ENCODE data around the gene FTO.

DNA sequence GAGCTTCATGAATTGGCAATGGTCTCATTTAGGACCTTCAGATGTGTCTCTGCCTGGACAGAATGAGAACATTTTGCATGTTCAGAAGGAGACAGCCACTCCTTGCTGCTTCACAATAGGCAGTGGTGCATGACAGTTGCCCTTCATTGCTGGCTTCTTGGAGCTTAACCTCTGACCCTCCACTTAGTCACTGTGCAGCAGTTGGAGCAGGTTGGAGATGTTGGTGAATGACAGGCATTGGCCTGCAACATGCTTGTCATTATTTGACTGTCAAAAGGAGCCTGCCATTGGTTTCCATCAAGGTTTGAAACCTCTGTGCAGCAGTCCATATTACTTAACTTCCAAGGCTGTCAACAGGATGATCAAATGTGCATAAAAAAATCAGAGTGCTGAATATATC, 22.7 kb downstream of the FTO start:
- TF ChIP-seq RORB (CRISPR knock-in tag; IDR thresholded peaks at IDR 0.05) (no peak), IRF2 (CRISPR knock-in tag; IDR thresholded peaks at IDR 0.05; ENCODE audit: borderline replicate concordance, low read depth) (no peak)
- TF ChIP-seq, protein P1, sequence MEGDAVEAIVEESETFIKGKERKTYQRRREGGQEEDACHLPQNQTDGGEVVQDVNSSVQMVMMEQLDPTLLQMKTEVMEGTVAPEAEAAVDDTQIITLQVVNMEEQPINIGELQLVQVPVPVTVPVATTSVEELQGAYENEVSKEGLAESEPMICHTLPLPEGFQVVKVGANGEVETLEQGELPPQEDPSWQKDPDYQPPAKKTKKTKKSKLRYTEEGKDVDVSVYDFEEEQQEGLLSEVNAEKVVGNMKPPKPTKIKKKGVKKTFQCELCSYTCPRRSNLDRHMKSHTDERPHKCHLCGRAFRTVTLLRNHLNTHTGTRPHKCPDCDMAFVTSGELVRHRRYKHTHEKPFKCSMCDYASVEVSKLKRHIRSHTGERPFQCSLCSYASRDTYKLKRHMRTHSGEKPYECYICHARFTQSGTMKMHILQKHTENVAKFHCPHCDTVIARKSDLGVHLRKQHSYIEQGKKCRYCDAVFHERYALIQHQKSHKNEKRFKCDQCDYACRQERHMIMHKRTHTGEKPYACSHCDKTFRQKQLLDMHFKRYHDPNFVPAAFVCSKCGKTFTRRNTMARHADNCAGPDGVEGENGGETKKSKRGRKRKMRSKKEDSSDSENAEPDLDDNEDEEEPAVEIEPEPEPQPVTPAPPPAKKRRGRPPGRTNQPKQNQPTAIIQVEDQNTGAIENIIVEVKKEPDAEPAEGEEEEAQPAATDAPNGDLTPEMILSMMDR (IDR thresholded peaks at IDR 0.05): no peak
- TF ChIP-seq, protein P2, sequence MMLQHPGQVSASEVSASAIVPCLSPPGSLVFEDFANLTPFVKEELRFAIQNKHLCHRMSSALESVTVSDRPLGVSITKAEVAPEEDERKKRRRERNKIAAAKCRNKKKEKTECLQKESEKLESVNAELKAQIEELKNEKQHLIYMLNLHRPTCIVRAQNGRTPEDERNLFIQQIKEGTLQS (CRISPR knock-in tag; conservative IDR thresholded peaks at IDR 0.05): no peak
- TF ChIP-seq, protein P3, sequence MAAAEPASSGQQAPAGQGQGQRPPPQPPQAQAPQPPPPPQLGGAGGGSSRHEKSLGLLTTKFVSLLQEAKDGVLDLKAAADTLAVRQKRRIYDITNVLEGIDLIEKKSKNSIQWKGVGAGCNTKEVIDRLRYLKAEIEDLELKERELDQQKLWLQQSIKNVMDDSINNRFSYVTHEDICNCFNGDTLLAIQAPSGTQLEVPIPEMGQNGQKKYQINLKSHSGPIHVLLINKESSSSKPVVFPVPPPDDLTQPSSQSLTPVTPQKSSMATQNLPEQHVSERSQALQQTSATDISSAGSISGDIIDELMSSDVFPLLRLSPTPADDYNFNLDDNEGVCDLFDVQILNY (CRISPR knock-in tag; IDR thresholded peaks at IDR 0.05): no peak
- TF ChIP-seq, protein P4, sequence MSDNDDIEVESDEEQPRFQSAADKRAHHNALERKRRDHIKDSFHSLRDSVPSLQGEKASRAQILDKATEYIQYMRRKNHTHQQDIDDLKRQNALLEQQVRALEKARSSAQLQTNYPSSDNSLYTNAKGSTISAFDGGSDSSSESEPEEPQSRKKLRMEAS (CRISPR knock-in tag; IDR thresholded peaks at IDR 0.05): no peak
- TF ChIP-seq, protein P5, sequence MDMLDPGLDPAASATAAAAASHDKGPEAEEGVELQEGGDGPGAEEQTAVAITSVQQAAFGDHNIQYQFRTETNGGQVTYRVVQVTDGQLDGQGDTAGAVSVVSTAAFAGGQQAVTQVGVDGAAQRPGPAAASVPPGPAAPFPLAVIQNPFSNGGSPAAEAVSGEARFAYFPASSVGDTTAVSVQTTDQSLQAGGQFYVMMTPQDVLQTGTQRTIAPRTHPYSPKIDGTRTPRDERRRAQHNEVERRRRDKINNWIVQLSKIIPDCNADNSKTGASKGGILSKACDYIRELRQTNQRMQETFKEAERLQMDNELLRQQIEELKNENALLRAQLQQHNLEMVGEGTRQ (CRISPR knock-in tag; IDR thresholded peaks at IDR 0.05): no peak
- TF ChIP-seq, protein P6, sequence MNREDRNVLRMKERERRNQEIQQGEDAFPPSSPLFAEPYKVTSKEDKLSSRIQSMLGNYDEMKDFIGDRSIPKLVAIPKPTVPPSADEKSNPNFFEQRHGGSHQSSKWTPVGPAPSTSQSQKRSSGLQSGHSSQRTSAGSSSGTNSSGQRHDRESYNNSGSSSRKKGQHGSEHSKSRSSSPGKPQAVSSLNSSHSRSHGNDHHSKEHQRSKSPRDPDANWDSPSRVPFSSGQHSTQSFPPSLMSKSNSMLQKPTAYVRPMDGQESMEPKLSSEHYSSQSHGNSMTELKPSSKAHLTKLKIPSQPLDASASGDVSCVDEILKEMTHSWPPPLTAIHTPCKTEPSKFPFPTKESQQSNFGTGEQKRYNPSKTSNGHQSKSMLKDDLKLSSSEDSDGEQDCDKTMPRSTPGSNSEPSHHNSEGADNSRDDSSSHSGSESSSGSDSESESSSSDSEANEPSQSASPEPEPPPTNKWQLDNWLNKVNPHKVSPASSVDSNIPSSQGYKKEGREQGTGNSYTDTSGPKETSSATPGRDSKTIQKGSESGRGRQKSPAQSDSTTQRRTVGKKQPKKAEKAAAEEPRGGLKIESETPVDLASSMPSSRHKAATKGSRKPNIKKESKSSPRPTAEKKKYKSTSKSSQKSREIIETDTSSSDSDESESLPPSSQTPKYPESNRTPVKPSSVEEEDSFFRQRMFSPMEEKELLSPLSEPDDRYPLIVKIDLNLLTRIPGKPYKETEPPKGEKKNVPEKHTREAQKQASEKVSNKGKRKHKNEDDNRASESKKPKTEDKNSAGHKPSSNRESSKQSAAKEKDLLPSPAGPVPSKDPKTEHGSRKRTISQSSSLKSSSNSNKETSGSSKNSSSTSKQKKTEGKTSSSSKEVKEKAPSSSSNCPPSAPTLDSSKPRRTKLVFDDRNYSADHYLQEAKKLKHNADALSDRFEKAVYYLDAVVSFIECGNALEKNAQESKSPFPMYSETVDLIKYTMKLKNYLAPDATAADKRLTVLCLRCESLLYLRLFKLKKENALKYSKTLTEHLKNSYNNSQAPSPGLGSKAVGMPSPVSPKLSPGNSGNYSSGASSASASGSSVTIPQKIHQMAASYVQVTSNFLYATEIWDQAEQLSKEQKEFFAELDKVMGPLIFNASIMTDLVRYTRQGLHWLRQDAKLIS (CRISPR knock-in tag; IDR thresholded peaks at IDR 0.05; ENCODE audit: borderline replicate concordance): no peak
